ENCODE data around the gene VEGFA.

VEGFA gene

DNA sequence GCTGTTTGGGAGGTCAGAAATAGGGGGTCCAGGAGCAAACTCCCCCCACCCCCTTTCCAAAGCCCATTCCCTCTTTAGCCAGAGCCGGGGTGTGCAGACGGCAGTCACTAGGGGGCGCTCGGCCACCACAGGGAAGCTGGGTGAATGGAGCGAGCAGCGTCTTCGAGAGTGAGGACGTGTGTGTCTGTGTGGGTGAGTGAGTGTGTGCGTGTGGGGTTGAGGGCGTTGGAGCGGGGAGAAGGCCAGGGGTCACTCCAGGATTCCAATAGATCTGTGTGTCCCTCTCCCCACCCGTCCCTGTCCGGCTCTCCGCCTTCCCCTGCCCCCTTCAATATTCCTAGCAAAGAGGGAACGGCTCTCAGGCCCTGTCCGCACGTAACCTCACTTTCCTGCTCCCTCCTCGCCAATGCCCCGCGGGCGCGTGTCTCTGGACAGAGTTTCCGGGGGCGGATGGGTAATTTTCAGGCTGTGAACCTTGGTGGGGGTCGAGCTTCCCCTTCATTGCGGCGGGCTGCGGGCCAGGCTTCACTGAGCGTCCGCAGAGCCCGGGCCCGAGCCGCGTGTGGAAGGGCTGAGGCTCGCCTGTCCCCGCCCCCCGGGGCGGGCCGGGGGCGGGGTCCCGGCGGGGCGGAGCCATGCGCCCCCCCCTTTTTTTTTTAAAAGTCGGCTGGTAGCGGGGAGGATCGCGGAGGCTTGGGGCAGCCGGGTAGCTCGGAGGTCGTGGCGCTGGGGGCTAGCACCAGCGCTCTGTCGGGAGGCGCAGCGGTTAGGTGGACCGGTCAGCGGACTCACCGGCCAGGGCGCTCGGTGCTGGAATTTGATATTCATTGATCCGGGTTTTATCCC lies at the start of gene VEGFA:
Gene VEGFA, plus strand, starts transcription at position 686 of the 846 bp plus-strand sequence.
- peak; percentile 89 to 90 for DNase-seq (ENCODE audit: low read depth in 2 of 2)

- no peak for DNase-seq (ENCODE audit: low read depth in 2 of 2)
Measured at GRCh38 chr6:43720999-43721398, 49.0 kb upstream of the VEGFA start.

GRCh38 chr6:43722920-43723545 lies 47.0 kb upstream of the VEGFA start:
- DNase-seq (ENCODE audit: low read depth in 2 of 2) = no peak

- DNase-seq (ENCODE audit: low read depth in 2 of 2) = peak; percentile 65 to 67
Measured at GRCh38 chr6:43723737-43724295, 46.2 kb upstream of the VEGFA start.

GRCh38 chr6:43724354-43724753 lies 45.7 kb upstream of the VEGFA start:
- DNase-seq (ENCODE audit: low read depth in 2 of 2) = no peak

DNA sequence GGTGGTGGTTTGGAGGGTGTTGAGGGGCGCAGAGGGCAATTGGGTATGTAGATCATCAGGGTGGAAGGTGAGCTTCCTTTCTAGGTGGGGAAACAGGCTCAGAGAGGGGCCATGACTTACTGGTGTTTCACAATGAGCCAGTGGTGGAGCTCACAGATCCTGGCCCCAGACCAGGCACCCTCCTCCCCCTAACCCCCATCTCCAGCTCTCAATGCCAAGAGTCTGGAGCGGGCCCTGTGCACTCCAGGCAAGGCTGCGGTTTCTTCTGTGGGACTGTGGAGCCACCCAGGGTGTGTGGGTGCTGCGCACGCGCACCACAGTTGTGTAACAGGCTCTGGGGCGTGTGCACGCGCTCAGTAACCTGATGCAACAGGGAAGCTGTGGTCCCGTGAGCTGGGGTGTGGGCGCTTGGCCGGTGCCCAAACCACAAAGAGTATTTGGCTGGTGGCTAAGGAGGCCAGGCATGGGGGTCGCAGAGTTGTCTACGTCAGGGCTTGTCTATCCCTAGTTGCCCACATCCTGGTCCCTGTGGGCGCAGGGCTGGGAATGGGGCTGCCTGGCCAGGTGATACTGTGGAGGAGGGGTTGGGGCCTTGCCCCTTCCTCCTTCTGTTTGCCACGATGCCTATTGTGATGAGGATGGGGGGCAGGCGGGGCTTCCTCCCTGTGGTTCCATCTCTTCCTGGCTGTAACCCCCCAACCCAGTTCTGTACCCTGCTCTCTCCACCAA lies 44.9 kb upstream of the VEGFA start:
- peak; percentile 68 to 69 for DNase-seq (ENCODE audit: low read depth in 2 of 2)

DNA sequence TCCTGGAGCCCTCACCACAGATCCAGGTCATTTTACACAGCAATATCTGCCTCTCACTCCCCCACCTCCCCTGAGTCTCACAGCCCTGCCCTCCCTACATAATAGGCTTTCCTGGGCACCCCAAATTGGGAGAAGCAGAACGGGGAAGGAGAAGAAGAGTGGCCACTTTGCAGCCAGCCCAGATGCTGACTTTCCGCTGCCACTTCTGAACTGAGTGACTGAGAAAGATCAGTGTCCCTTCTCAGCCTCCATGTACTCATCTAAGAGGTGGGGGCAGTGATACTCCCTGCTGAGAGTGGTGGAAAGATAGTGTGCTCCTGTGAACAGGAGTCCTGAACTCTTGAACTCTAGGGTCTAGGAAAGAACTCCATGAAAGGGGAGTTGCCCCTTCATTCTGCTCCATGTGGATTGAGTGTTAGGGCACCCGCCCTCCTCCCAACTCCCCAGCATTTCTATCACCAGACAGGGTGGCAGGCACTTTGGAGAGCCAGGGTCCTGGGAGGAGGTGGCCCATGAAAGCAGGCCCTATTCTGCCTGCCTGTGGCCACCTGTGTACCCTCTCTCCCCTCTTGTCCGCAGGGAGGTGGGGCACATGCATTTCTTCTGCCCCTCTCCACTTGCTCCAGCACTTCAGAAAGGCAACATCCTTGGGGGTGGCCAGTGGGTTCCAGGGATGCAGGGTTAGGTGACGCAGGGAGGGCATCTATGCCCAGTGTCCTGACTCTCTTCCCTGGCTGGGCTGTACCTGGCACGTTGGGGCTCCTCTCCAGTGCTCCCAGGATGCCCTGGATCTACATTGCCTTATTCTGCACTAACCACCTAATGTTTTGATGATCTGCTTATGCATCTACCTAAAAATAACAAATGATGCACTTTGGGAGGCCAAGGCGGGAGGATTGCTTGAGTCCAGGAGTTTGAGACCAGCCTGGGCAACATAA lies 44.1 kb upstream of the VEGFA start:
- DNase-seq (ENCODE audit: low read depth in 2 of 2) = no peak

DNA sequence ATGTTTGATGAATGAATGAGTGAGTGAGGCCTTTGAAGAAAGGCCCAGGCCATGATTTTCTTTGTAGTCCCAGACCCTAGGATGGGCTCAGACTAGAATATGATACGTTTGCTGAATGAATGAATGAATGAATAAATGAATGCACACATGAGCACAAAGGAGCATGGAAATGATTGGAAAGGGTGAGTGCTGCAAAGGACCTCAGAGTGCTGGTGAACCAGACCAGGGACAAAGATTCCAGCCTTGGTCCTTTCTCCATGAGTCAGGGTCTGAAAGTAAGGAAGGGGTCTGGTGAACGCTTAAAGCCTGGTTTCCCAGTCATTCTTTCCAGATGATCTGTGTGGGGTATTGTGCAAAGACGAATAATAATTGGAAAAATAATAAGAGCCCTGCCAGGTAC lies 42.4 kb upstream of the VEGFA start:
- no peak for DNase-seq (ENCODE audit: low read depth in 2 of 2)

- no peak for DNase-seq (ENCODE audit: low read depth in 2 of 2)
Measured at GRCh38 chr6:43728586-43728985, 41.4 kb upstream of the VEGFA start.

DNA sequence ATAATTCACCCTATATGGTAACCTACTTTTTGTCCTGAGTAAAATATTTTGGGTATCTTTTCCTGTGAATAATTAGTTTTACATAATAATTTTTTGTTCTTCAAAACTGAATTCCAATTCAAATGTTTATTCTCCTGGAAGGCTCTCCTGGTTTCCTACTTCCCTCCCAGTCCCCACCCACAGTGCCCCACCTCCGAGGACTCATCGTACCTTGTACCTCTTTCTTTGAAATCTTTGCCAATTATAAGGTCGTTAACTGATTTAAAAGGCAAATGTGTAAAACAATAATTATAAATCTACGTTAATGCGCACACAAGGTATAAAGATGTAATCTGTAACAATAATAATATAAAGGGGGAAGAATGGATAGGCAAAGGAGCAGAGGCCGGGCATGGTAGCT lies 40.5 kb upstream of the VEGFA start:
- DNase-seq (ENCODE audit: low read depth in 2 of 2) = no peak

DNA sequence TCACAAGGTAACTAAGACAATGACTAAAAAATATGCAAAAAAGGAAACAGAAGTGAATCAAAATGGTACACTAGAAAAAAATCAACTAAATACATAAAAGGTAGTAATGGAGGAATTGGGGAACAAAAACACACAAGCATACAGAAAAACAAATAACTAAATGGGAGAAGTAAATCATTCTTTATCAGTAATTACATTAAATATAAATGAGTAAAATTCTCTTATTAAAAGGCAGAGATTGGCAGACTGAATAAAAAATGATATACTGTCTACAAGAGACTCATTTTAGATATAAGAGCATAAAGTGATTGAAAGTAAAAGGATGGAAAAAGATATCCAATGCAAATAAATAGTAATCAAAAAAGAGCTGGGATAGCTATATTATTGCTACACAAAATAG lies 39.4 kb upstream of the VEGFA start:
- DNase-seq (ENCODE audit: low read depth in 2 of 2) = no peak

- no peak for DNase-seq (ENCODE audit: low read depth in 2 of 2)
Measured at GRCh38 chr6:43733471-43734293, 36.3 kb upstream of the VEGFA start.

DNA sequence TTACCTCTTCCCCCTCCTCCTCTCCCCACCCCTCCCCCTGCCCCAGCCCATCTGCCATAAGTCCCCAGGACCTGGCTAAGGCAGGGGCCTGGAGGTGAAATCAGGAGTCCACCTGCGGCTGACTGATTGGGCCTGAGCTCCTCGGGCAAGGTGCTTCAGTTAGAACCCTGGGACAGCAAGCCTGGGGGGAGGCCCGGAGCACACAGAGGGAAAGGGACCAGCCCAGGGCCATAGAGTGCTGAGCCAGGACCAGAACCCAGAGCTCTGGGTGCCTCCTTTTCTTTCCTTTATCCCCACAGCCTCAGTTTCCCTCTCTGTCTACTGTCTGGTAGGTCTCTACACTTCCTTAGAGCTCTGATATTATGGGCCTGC lies 35.7 kb upstream of the VEGFA start:
- no peak for DNase-seq (ENCODE audit: low read depth in 2 of 2)

DNA sequence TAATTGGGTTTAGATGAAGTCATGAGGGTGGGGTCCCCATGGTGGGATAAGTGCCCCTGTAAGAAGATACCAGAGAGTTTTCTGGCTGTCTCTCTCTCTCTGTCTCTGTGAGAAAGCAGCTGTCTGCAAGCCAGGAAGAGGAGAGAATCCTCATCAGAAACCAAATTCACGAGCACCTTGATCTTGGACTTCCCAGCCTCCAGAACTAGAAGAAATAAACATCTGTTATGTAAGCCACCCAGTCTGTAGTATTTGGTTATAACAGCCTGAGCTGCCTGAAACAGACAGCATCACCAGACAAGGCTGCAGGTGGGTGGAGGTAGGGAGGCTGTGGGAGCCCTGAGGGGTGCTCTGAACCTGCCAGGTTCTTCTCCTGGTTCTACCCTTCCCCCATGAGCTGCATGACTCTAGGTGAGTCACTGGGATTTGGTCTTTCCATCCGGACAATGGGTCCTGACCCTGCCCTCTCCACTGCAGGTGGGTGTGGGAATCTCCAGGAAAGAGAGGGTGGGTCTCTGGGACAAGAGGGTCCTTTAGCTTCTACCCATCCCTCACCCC lies 34.3 kb upstream of the VEGFA start:
- no peak for DNase-seq (ENCODE audit: low read depth in 2 of 2)

- no peak for DNase-seq (ENCODE audit: low read depth in 2 of 2)
Measured at GRCh38 chr6:43736211-43736786, 33.7 kb upstream of the VEGFA start.

- DNase-seq (ENCODE audit: low read depth in 2 of 2) = no peak
Measured at GRCh38 chr6:43736844-43737243, 33.2 kb upstream of the VEGFA start.

DNA sequence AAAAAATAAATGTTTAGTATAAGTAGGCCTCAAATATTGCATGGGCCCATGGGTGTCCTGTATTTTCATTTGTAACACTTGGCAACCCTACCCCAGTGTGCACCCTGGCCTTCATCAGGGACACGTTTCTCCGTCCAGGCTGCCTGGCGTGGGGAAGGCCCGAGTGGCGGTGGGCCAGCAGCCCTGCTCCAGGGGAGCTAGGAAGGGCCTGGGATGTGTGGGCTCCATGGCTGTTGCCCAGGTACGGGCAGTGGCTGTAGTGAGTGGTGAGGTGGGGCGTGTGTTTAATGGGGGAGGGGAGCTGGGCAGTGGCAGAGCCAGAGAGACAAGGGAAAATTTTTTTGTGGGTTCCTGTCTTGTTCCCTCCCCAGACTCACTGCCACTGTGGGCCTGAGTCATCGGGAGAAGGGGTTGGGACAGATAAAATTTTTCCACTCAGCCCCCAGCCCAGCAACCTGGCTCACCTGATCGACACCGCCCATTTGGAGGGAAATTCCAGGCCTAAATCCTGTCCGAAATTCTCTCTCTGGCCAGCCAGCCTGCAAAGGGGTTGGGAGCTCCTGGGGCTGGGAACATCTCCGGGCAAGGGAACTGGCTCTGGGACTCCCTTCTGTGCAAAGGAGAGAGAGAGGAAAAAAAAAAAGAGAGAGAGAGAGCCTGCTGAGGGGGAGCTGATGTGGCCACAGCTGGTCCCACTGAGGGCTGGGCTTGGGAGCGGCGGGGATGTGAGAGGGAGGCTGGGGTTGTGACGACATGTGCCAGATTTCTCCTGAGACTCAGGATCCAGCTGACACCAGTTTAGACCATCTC lies 32.5 kb upstream of the VEGFA start:
- no peak for DNase-seq (ENCODE audit: low read depth in 2 of 2)

GRCh38 chr6:43738267-43738676 lies 31.7 kb upstream of the VEGFA start:
- DNase-seq (ENCODE audit: low read depth in 2 of 2) = no peak

Data from activated CD4-positive, alpha-beta T cell treated with anti-CD3 and anti-CD28 coated beads for 24 hours (primary cell).